ENCODE data around the gene CCHCR1. TPM values are rescaled to one million over a fixed set of nuclear protein-coding genes. Genes with fewer than 3 reads are reported as not detected.
A peak's percentile ranks its signal among the peaks of the same experiment; 100 is the strongest.

The CCHCR1 gene
- total and polyA plus RNA-seq, 2 of the 13 experiments (the other 11 are each of a cell fraction or from before 2014, with no cell fraction given), result 14.6 to 28.2 TPM

DNA sequence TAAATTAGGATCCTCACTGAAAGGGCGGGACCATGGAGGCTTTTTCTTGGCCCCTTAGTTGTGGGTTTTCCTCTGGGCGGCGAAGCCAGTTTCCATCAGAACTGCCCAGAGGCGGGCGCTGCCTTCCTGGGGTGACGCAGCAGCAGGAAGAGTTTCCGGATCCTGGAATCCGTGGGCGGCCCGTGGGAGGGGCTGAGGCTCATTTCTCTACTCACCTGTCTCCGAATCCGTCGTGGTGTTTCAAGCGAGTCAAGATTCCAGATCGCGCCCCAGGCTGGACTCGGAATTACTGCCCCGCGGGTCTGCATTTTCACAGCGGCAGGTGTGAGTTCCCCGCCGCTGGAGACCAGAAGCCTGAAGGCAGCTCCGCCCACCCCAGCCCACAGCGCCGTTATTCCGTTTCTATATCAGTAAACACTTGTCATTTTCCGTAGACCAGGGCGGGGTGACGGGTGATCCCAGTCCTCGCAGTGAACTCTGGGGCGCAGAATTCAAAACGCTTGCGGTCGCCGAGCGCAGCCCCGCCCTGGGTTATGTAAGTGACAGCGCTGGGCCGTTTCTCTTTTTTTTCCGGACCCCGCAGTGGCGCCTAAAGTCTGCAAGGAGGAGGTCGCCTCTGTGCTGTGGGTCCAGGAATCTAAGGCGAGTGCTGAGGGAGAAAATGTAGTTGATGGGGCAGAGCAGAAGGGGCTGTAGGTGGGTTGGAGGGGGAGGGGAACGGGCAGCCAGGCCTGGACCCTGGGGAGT, 40.1 kb upstream of the CCHCR1 start (continued):
- no peak for TF ChIP-seq CENPBD1 (CRISPR knock-in tag; IDR thresholded peaks at IDR 0.05; ENCODE audit: borderline replicate concordance, low read depth)
- peak; percentile 84; the same call in 1 of the 2 replicates for TF ChIP-seq CBFB (CRISPR knock-in tag; IDR thresholded peaks at IDR 0.05)
- TF ChIP-seq ZBTB20 (CRISPR knock-in tag; IDR thresholded peaks at IDR 0.05; ENCODE audit: borderline replicate concordance, low read depth), result no peak
- TF ChIP-seq, protein P1, sequence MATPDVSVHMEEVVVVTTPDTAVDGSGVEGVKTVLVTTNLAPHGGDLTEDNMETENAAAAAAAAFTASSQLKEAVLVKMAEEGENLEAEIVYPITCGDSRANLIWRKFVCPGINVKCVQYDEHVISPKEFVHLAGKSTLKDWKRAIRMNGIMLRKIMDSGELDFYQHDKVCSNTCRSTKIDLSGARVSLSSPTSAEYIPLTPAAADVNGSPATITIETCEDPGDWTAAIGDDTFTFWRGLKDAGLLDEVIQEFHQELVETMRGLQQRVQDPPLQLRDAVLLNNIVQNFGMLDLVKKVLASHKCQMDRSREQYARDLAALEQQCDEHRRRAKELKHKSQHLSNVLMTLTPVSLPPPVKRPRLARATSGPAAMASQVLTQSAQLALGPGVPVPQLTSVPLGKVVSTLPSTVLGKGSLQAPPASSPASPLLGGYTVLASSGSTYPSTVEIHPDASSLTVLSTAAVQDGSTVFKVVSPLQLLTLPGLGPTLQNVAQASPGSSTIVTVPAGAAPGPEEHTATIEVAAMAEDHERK (CRISPR knock-in tag; IDR thresholded peaks at IDR 0.05; ENCODE audit: low read depth), result peak; percentile 25; the same call in 1 of the 2 replicates
- TF ChIP-seq MTERF4 (CRISPR knock-in tag; IDR thresholded peaks at IDR 0.05), result 0 out of 2 replicates have a peak, but pooled peaks have one; percentile 25
- TF ChIP-seq ZNF253 (CRISPR knock-in tag; IDR thresholded peaks at IDR 0.05; ENCODE audit: borderline replicate concordance), result no peak; the same call in 1 of the 2 replicates
- no peak for TF ChIP-seq MLX (CRISPR knock-in tag; IDR thresholded peaks at IDR 0.05)
- peak; percentile 85 for TF ChIP-seq MAZ (IDR thresholded peaks at IDR 0.05; ENCODE audit: borderline replicate concordance, low read depth, low read length)
- TF ChIP-seq MAZ (CRISPR knock-in tag; IDR thresholded peaks at IDR 0.05; ENCODE audit: low read depth), result no peak
- TF ChIP-seq AHDC1 (CRISPR knock-in tag; IDR thresholded peaks at IDR 0.05; ENCODE audit: borderline replicate concordance), result peak; percentile 28; the same call in 1 of the 2 replicates
- TF ChIP-seq HMGA1 (CRISPR knock-in tag; conservative IDR thresholded peaks at IDR 0.05), result no peak
- TF ChIP-seq, protein P2, sequence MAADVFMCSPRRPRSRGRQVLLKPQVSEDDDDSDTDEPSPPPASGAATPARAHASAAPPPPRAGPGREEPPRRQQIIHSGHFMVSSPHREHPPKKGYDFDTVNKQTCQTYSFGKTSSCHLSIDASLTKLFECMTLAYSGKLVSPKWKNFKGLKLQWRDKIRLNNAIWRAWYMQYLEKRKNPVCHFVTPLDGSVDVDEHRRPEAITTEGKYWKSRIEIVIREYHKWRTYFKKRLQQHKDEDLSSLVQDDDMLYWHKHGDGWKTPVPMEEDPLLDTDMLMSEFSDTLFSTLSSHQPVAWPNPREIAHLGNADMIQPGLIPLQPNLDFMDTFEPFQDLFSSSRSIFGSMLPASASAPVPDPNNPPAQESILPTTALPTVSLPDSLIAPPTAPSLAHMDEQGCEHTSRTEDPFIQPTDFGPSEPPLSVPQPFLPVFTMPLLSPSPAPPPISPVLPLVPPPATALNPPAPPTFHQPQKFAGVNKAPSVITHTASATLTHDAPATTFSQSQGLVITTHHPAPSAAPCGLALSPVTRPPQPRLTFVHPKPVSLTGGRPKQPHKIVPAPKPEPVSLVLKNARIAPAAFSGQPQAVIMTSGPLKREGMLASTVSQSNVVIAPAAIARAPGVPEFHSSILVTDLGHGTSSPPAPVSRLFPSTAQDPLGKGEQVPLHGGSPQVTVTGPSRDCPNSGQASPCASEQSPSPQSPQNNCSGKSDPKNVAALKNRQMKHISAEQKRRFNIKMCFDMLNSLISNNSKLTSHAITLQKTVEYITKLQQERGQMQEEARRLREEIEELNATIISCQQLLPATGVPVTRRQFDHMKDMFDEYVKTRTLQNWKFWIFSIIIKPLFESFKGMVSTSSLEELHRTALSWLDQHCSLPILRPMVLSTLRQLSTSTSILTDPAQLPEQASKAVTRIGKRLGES (CRISPR knock-in tag; IDR thresholded peaks at IDR 0.05; ENCODE audit: borderline replicate concordance), result no peak
- peak; percentile 64 for TF ChIP-seq GABPA (IDR thresholded peaks at IDR 0.05; ENCODE audit: low read depth, low read length)
- peak; percentile 85 for TF ChIP-seq GABPA (CRISPR knock-in tag; IDR thresholded peaks at IDR 0.05; ENCODE audit: low read depth)
- peak; percentile 42 to 65 for TF ChIP-seq POLR2A (IDR thresholded peaks at IDR 0.05; ENCODE audit: insufficient read depth in 1 of 2, low read depth in 2 of 2, low read length in 2 of 2)

Measured in HepG2 (cell line).